Mammary epithelial cell (primary cell): ENCODE measurements around the gene ACOT7.

ENCODE experiments used
- EZH2 ChIP-seq: IDR thresholded peaks from 2 replicates; pipeline ENCODE4 v1.6.1; 2012; ENCODE audit warnings: low read length, inconsistent platforms, borderline replicate concordance
- TF ChIP-seq, protein P1 (sequence below), 2 donors: IDR thresholded peaks in 1 of 2; conservative IDR thresholded peaks in 1 of 2; 2 replicates each; pipeline ENCODE4 v1.5.1; 2011 to 2012; ENCODE audit warnings: inconsistent platforms in 2 of 2, low read length in 2 of 2, mild to moderate bottlenecking in 2 of 2, control low read depth in 1 of 2, low read depth in 1 of 2; ENCODE audit not compliant: insufficient read depth in 1 of 2; ENCODE audit errors: extremely low read depth in 1 of 2

- TF ChIP-seq, protein P1, sequence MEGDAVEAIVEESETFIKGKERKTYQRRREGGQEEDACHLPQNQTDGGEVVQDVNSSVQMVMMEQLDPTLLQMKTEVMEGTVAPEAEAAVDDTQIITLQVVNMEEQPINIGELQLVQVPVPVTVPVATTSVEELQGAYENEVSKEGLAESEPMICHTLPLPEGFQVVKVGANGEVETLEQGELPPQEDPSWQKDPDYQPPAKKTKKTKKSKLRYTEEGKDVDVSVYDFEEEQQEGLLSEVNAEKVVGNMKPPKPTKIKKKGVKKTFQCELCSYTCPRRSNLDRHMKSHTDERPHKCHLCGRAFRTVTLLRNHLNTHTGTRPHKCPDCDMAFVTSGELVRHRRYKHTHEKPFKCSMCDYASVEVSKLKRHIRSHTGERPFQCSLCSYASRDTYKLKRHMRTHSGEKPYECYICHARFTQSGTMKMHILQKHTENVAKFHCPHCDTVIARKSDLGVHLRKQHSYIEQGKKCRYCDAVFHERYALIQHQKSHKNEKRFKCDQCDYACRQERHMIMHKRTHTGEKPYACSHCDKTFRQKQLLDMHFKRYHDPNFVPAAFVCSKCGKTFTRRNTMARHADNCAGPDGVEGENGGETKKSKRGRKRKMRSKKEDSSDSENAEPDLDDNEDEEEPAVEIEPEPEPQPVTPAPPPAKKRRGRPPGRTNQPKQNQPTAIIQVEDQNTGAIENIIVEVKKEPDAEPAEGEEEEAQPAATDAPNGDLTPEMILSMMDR (conservative IDR thresholded peaks at IDR 0.05 in 1 of 2, IDR thresholded peaks at IDR 0.05 in 1 of 2; ENCODE audit: extremely low read depth in 1 of 2, insufficient read depth in 1 of 2, low read depth in 1 of 2, low read length in 2 of 2) = no peak
- TF ChIP-seq EZH2 = no peak
Measured at GRCh38 chr1:6285336-6285735, 108.2 kb downstream of the ACOT7 start.
